Muscle of leg (tissue), 11 donors: ENCODE data around the gene ZSCAN22. TPM values are rescaled to one million over a fixed set of nuclear protein-coding genes. Genes with fewer than 3 reads are reported as not detected.
"Not testable (repeated sequence)": the region's sequence is repeated elsewhere in the genome, so short reads cannot be mapped to it uniquely, and the experiment has no call there.

ENCODE experiments used
- DNase-seq: peaks from one replicate; pipeline ENCODE4 v3.0.0; 2013
- H3K27ac ChIP-seq: one replicate; pipeline ENCODE4 v1.5.1; 2013; ENCODE audit warnings: mild to moderate bottlenecking, low read length, control low read depth
- H3K27me3 ChIP-seq: one replicate; pipeline ENCODE4 v1.6.1; 2013; ENCODE audit warnings: low read length; ENCODE audit not compliant: control insufficient read depth, insufficient read depth
- H3K36me3 ChIP-seq: one replicate; pipeline ENCODE4 v1.6.1; 2013; ENCODE audit warnings: low read length; ENCODE audit not compliant: control insufficient read depth, insufficient read depth
- H3K4me1 ChIP-seq: one replicate; pipeline ENCODE4 v1.6.1; 2013; ENCODE audit warnings: low read length; ENCODE audit not compliant: control insufficient read depth, insufficient read depth
- H3K4me3 ChIP-seq: one replicate; pipeline ENCODE4 v1.5.1; 2013; ENCODE audit warnings: low read length, control low read depth
- H3K9me3 ChIP-seq: replicated peaks from 2 replicates; pipeline ENCODE4 v1.6.1; 2013; ENCODE audit warnings: low read depth, low read length; ENCODE audit not compliant: control insufficient read depth
- WGBS: methylation state at CpG from one replicate; pipeline ENCODE4 v1.1.5; 2013; ENCODE audit warnings: missing lambda C conversion rate; ENCODE audit not compliant: insufficient coverage; 5-methylcytosine and 5-hydroxymethylcytosine counted together
- polyA plus RNA-seq, 8 donors: library from polyadenylated mRNA; unstranded; fragments of 120-200 nt; gene quantifications; one replicate each; pipeline versions ENCODE4 v1.2.1 to v1.2.3, GENCODE V29; 2013; ENCODE audit warnings: inconsistent platforms in 1 of 8, low replicate concordance in 1 of 8; ENCODE audit not compliant: insufficient read length in 8 of 8, insufficient read depth in 1 of 8
- total RNA-seq: library from RNA; stranded (reverse); fragments of 120-200 nt; gene quantifications from one replicate; pipeline ENCODE4 v1.2.4, GENCODE V29; 2013

ZSCAN22 gene
- total and polyA plus RNA-seq, 9 donors = 2.4 to 3.4 (median 3.2) TPM

DNA sequence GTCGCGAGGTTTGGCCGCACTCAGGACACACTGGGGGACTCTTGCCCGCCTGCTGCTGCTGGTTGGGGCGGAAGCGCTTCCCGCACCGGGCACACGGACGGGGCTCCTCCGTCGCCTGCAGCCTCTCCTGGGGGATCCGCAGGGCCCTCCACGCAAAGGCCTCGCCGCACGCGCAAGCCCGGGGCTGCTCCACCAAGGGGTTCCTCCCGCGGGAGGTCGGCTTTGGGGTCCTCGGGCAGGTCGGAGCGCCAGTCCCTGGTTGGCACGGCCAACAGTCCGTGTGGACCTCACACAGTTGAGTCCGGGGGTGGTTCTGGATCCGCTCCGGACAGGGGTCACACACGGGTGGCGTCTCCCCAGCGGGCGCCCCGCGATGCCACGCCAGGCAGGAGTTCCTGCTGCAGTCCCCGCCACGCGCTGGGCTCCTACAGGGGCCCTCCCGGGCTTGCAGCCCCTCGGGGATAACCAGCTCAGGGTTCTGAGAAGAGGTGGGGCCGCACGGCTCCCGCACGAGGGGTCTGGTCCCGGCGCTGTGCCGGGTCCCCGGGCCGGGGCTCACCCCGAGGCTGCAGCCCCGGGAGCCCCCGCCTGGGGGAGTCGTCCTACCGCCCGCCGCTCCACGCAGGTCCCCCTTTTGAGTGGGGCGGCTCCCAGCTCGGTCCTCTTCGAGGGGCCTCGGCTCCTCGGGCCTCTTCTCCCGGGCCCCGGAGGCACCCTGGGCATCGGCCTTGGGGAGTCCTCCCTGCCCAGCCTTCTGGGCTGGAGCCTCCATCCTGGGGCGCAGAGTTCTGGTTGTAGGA, 42.0 kb downstream of the ZSCAN22 start:
- Histone ChIP-seq H3K27ac (no peak overlapping the region), H3K27me3 (no peaks in the 10 kb centered on the region), H3K4me3 (no peak overlapping the region), H3K9me3 (no peaks in the 10 kb centered on the region), H3K4me1 (no peaks in the 10 kb centered on the region), H3K36me3 (peaks cover 18% of the 10 kb centered on the region)
- WGBS = 82% methylated on average over 60 of the region's 68 CpGs
- DNase-seq = no peak

DNA sequence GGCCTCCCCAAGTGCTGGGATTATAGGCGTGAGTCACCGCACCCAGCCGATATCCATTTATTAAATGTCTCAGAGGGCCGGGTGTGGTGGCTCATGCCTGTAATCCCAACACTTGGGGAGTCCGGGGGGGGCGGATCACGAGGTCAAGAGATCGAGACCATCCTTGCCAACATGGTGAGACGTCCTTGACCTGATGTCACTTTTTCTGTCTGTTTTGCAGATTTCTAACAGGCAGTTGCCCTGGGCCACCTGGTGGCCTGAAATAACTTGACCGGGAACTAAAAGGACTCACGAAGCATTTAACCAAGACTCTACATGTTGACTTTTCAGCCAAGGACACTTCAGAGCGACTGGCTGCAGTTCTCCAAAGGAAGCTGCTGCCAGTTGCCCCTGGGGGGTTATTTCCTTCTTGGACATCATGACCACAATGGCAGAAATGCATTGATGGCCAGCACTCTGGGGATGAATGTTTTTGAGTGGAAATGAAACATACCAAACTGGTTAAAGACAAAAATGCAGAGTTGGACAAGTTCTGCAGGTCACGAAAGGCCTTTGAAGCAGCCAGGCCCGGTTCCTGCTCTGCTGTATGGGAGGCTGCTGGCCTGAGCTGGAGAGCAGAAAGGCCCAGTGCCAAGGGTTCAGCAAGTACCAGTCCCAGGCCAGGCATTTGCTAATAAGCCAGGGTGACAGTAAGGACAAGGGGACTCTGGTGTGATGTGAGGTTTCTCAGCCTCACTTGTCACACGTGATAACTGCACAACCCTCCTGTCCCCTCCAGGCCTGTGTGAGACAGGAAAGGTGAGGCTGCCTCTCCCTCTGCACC, 45.7 kb downstream of the ZSCAN22 start:
- Histone ChIP-seq H3K4me3 (no peak overlapping the region), H3K4me1 (no peaks in the 10 kb centered on the region), H3K27ac (no peak overlapping the region), H3K9me3 (no peaks in the 10 kb centered on the region), H3K27me3 (no peaks in the 10 kb centered on the region), H3K36me3 (peaks cover 4% of the 10 kb centered on the region)
- DNase-seq = no peak
- 68% methylated on average over 14 of the region's 15 CpGs for WGBS

GRCh38 chr19:58374200-58374599, 47.4 kb downstream of the ZSCAN22 start:
- Histone ChIP-seq H3K27ac (no peak overlapping the region), H3K36me3 (no peaks in the 10 kb centered on the region), H3K9me3 (no peaks in the 10 kb centered on the region), H3K27me3 (no peaks in the 10 kb centered on the region), H3K4me3 (no peak overlapping the region), H3K4me1 (no peaks in the 10 kb centered on the region)
- WGBS = no CpG with 5 or more reads among the region's 4 CpGs
- no peak for DNase-seq

DNA sequence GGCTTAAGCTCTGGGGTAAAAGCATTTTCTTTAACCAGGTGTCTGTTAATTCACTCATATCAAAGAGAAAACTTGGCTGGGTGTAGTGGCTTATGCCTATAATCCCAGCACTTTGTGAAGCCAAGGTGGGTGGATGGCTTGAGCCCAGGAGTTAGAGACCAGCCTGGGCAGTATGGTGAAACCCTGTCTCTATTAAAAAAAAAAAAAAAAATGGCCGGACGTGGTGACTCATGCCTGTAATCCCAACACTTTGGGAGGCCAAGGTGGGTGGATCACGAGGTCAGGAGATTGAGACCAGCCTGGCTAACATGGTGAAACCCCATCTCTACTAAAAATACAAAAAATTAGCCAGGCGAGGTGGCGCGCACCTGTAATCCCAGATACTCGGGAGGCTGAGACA, 49.9 kb downstream of the ZSCAN22 start:
- DNase-seq, H3K27ac ChIP-seq, H3K4me3 ChIP-seq, H3K27me3 ChIP-seq, H3K36me3 ChIP-seq, H3K9me3 ChIP-seq: not testable (repeated sequence)
- peaks cover 16% of the 10 kb centered on the region for H3K4me1 ChIP-seq
- 82% methylated on average over 3 of the region's 7 CpGs for WGBS

- Histone ChIP-seq H3K27ac (no peak overlapping the region), H3K4me3 (no peak overlapping the region), H3K36me3 (no peaks in the 10 kb centered on the region), H3K27me3 (no peaks in the 10 kb centered on the region), H3K9me3 (no peaks in the 10 kb centered on the region), H3K4me1 (peaks cover 19% of the 10 kb centered on the region)
- DNase-seq = no peak
- WGBS = 88% methylated on average over 3 of the region's 6 CpGs
Observed at GRCh38 chr19:58379246-58379645, 52.5 kb downstream of the ZSCAN22 start.

GRCh38 chr19:58380037-58380661, 53.4 kb downstream of the ZSCAN22 start:
- peak overlapping the region; percentile 91 for H3K27ac ChIP-seq
- 6% methylated on average over 22 of the region's 24 CpGs for WGBS
- no peaks in the 10 kb centered on the region for H3K9me3 ChIP-seq
- peak overlapping the region; percentile 74 for H3K4me3 ChIP-seq
- H3K36me3 ChIP-seq = no peaks in the 10 kb centered on the region
- DNase-seq = no peak
- H3K4me1 ChIP-seq = peaks cover 20% of the 10 kb centered on the region
- H3K27me3 ChIP-seq = no peaks in the 10 kb centered on the region

DNA sequence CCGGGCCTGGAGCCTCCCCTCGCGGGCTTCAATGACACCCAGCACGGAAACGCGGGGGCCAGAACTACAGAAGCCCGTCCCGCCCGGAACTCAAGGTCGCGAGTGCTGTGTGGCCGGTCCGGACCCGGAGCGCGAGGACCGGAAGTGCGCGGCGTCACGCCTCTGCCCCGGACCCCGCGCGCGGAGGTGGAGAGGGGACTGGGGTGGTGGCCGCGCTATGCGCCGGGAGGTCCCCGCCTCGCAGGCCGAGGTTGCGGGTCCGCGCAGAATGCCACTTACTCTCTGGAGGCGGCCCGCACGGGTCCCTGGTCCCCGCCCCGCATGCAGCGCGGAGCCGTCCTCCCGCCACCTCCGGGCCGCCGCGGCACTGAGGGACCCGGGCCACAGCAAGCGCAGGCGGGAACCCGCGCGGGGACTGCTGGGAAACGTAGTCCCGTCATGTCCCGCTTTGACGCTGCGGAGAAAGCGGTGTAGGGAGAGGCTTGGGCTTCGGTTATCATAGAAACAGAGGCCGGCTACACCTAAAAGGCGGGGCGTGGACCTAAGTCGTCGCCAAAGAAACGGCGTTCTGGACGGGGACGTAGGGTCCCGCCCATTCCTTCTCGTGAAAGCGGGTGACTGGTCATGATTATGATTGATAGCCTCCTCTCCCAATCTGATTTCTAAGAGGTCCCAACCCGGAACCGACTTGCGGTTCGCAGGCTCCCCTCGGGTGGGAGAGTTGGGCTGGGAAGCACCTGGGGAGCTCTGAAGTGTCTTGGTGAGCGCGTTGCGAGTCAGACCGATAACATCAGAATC, 54.1 kb downstream of the ZSCAN22 start, which contains the start of gene ZNF837:
TSS of gene ZNF837 (minus strand) at position 369 of the 798 bp plus-strand sequence. CDS start 11,698 bp downstream, outside the sequence.
- under 1% methylated on average over 81 of the region's 83 CpGs for WGBS
- H3K27me3 ChIP-seq = no peaks in the 10 kb centered on the region
- peak; percentile 100 for DNase-seq

GRCh38 chr19:58381460-58382212, 54.8 kb downstream of the ZSCAN22 start:
- Histone ChIP-seq H3K4me3 (peak overlapping the region; percentile 74), H3K36me3 (no peaks in the 10 kb centered on the region), H3K27me3 (no peaks in the 10 kb centered on the region), H3K27ac (peak overlapping the region; percentile 91), H3K9me3 (no peaks in the 10 kb centered on the region), H3K4me1 (peaks cover 34% of the 10 kb centered on the region)
- DNase-seq = no peak
- 52% methylated on average over 16 of the region's 26 CpGs for WGBS

More for the DNA sequence above, 54.1 kb downstream of the ZSCAN22 start, which contains the start of gene ZNF837:
- peak within 1 kb of the TSS; percentile 74 for H3K4me3 ChIP-seq
- H3K36me3 ChIP-seq = no peaks in the 10 kb centered on the region
- no peaks in the 10 kb centered on the region for H3K9me3 ChIP-seq
- peak within 1 kb of the TSS; percentile 91 for H3K27ac ChIP-seq
- peaks cover 27% of the 10 kb centered on the region for H3K4me1 ChIP-seq

GRCh38 chr19:58382997-58383603, 56.3 kb downstream of the ZSCAN22 start:
- peaks cover 40% of the 10 kb centered on the region for H3K4me1 ChIP-seq

More at GRCh38 chr19:58382997-58383603, 56.3 kb downstream of the ZSCAN22 start:
- DNase-seq = no peak
- H3K27ac ChIP-seq = no peak overlapping the region
- no peaks in the 10 kb centered on the region for H3K27me3 ChIP-seq
- 84% methylated on average over 4 of the region's 6 CpGs for WGBS
- H3K9me3 ChIP-seq = no peaks in the 10 kb centered on the region
- peaks cover 2% of the 10 kb centered on the region for H3K36me3 ChIP-seq
- H3K4me3 ChIP-seq = no peak overlapping the region
